NCI-H2227 treated with DMSO at 0.1 percent for 48 hours (cell line): ENCODE results near the gene CXXC5.
"Not testable (repeated sequence)": the region's sequence is repeated elsewhere in the genome, so short reads cannot be mapped to it uniquely, and the experiment has no call there.

Source experiments
- DNase-seq: peaks from one replicate; lab custom pipeline; 2025; lab: John Stamatoyannopoulos, UW

CXXC5 gene

DNA sequence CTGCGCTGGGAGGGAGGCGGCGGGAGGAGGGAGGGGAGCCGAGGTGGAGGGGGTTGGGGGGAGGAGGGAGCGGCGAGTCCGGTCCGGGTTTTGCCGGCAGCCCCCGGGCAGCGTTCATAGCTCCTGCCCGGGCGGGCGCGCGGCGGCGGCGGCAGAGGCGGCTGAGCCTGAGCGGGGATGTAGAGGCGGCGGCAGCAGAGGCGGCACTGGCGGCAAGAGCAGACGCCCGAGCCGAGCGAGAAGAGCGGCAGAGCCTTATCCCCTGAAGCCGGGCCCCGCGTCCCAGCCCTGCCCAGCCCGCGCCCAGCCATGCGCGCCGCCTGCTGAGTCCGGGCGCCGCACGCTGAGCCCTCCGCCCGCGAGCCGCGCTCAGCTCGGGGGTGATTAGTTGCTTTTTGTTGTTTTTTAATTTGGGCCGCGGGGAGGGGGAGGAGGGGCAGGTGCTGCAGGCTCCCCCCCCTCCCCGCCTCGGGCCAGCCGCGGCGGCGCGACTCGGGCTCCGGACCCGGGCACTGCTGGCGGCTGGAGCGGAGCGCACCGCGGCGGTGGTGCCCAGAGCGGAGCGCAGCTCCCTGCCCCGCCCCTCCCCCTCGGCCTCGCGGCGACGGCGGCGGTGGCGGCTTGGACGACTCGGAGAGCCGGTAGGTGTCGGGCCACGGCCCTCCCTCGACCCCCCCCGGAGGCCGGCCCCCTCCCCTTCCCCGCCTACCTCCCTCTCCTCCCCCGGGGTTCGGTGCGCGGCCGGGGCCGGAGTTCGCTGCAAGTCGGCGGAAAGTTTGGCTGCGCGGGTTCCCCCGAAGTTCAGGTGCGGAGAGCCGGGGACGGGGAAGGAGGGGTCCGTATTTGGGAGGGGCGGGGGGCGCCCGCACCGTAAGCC lies at the start of gene CXXC5:
TSS of gene CXXC5 (plus strand) at position 145 of the 877 bp plus-strand sequence. CDS start 32,175 bp downstream, outside the sequence.
- peak; percentile 55 for DNase-seq

DNA sequence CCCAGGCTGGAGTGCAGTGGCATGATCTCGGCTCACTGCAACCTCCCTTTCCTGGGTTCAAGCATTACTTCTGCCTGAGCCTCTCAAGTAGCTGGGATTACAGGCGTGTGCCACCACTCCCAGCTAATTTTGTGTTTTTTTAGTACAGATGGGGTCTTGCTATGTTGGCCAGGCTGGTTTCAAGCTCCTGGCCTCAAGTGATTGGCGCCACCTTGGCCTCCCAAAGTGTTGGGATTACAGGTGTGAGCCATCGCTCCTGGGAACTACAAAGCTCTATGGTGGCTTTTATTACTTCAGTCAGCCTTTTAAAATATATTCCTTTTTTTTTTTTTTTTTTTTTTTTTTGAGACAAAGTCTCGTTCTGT lies 49.6 kb upstream of the CXXC5 start:
- DNase-seq, result not testable (repeated sequence)

DNA sequence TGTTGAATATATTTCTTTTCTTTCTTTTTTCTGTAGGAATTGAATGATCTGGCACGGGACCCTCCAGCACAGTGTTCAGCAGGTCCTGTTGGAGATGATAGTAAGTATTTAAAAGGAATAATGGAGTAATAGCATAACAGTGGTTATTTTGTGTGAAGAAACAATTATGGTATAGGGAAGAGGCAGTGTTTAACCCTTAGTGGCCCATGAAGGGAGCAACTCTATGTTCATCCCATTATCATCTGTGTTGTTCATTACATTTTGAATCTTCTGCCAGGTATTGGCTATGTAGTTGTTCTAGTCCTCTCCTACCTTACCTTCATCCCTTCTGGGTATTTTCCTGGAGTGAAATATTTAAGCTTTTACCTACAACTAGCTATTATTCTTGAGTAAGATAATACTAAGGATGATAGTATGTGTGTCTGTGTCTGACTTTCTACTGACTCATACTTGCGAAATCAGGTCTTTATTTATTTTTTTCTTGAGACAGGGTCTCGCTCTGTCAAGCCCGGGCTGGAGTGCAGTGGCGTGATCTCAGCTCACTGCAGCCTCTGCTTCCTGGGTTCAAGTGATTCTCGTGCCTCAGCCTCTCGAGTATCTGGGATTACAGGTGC lies 47.7 kb upstream of the CXXC5 start:
- DNase-seq, result no peak

DNA sequence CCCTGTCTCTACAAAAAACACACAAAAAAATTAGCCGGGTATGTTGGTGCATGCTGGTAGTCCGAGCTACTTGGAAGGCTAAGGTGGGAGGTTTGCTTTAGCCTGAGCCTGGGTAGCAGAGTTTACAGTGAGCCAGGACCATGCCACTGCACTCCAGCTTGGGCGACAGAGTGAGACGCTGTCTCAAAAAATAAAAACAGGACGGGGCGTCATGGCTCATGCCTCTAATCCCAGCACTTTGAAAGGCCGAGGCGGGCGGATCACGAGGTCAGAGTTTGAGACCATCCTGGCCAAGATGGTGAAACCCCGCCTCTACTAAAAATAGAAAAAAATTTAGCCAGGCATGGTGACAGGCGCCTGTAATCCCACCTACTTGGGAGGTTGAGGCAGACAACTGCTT lies 46.7 kb upstream of the CXXC5 start:
- DNase-seq, result no peak

DNA sequence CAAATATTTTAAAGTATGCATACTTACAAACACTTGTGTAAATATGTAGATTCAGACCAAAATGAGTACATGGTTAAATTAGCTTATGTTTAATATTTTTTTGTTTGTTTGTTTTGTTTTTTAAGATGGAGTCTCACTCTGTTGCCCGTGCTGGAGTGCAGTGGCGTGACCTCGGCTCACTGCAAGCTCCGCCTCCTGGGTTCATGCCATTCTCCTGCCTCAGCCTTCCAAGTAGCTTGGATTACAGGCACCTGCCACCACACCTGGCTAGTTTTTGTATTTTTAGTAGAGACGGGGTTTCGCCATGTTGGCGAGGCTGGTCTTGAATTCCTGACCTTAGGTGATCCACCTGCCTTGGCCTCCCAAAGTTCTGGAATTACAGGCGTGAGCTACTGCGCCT lies 46.2 kb upstream of the CXXC5 start:
- not testable (repeated sequence) for DNase-seq

DNA sequence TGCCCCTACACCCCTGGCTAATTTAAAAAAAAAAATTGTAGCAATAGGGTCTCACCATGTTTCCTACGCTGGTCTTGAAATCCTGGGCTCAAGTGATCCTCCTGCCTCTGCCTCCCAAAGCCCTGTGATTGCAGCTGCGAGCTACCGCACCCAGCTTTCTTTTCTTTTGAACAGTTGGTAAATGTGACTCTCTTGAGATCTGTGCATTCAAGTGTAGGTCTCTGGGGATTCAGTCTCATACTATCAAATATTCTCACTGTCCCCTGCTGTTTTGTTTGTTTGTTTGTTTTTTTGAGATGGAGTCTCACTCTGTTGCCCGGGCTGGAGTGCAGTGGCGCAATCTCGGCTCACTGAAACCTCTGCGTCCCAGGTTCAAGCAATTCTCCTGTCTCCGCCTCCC lies 42.3 kb upstream of the CXXC5 start:
- no peak for DNase-seq

DNA sequence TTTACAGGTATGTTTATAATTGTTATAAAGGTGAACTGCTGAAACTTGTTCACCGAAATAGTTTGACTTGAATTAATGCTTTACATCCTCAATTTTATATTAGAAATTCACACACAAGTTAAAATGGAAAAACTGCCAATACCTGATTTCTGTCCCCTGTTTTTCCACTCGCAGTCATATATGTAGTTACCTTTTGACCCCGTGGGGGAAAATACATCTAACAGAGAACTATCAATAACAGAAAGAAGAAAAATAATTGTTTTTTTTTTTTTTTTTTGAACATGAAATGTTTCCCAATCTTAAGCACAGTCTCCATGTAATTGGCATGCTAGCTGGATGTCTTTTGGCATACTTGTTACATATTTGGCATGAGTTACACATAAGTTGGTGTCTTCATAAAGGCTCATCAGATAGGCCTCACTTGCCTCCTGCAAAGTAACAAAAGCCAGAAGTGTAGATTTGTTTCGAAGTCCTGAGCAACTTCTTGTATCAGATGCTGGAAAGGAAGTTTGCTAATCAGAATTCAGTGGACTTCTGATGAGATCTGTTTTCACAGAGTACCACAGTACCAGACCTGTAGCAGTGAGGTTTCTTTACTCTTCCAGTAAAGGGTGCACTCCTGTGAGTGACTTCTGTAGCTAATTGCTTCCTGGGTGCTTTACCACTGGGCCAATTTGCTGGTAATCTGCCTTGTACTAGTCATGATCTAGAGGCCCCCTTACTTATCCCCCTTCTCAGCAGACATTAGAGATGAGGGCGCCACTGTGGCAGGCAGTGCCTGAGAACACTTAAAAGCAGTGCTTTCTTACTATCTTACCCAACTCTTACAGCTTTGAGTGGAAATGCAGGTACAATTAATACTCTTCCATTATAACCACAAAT lies 36.2 kb upstream of the CXXC5 start:
- no peak for DNase-seq

DNA sequence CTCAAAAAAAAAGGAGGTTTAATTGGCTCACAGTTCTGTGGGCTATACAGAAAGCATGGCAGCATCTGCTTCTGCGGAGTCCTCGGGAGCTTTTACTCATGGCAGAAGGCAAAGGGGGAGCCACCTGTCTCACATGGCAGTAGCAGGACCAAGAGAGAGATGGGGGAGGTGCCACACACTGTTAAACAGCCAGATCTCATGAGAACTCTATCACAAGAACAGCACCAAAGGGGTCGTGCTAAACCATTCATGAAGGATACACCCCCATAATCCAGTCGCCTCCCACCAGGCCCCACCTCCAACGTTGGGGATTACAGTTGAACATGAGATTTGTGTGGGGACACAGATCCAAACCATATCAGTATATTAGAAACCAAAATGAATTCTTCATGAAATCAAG lies 28.3 kb upstream of the CXXC5 start:
- no peak for DNase-seq

DNA sequence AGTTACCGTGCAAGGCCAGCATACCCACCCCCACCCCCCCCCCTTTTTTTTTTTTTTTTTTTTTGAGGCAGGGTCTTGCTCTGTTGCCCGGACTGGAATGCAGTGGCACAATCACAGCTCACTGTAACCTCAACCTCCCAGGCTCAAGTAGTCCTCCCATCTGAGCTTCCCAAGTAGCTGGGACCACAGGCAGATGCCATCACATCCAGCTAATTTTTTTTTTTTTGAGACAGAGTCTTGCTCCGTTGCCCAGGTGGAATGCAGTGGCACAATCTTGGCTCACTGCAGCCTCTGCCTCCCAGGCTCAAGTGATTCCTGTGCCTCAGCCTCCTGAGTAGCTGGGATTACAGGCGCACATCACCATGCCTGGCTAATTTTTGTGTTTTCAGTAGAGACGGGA lies 22.8 kb upstream of the CXXC5 start:
- DNase-seq, result not testable (repeated sequence)

DNA sequence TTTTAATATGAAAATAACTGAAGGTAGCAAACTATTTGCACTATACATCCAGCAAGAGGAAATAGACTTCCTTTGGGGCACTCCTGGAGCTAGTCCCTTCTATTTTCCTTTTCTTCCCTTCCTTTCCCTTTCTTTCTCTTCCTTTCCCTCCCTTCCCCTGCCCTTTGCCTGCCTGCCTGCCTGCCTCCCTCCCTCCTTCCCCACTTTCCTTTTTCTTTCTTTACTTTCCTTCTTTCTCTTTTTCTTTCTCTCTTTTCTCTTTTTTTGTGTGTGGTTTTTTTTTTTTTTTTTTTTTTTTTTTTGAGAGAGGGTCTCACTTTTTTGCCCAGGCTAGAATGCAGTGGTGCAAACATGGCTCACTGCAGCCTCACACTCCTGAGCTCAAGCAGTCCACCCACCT lies 17.3 kb upstream of the CXXC5 start:
- no peak for DNase-seq

DNA sequence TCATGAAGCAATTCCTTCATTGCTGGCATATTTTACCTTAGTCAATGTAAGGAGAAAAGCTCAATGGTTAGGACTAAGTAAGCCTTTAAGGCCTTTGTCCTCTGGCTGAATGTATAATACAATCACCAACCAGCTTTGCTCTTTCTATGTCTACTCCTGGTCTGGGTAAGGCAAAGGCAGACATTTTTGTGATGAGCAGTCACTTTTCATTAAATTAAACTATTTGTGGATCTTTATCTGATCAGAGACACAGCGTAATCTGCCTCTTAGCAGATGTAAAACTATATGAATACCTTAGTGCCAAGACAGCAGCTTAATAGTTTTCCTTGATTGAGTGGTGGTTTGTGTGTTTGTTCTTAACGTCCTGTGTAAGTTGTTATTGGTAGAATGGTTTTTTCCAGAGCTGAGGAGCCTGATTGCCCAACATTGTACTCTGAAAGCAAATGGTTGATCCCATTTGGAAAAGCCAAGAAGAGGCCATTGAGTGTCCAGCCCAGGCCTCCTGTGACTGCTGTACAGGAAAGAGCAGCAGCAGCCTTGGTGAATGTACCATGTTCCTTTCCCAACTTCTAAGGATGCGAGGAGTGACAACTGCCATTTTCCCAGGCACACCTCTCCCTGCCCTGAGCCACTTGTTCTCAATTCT lies 16.5 kb upstream of the CXXC5 start:
- no peak for DNase-seq

DNA sequence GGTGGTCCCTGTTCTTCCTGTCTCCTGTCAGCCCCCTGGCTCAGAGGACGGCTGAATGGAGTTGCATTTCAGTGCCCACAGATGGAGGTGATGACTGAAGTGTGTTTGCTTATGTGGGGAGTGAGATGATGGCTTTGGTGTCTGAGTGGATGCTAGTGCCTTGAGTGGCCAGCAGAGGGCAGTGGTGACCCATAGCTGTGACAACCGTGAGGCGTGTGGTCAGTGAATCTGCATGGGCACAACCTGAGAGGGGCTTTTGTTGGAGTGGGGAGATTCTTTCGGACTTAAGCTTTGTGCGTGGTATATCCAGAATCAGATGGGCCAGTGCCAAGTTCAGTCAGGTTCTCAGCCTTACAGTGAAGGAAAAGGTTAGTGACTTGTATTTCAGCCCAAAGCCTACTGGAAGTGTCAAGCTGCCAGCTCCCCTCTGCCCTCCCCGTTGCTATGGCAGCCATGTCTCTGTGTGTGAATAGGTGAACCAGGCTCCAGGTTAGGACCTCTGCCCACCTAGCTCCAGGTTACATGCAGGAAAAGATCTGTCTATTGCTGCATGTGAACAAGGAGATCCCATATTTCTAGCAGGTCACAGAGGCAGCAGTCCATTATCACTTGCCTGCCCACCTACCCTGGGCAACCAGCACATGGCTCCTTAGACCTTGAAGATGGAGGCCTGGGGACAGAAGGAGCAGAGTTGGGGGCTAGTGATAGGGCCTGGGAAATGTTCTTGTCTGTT lies 14.7 kb upstream of the CXXC5 start:
- peak; percentile 78 for DNase-seq

DNA sequence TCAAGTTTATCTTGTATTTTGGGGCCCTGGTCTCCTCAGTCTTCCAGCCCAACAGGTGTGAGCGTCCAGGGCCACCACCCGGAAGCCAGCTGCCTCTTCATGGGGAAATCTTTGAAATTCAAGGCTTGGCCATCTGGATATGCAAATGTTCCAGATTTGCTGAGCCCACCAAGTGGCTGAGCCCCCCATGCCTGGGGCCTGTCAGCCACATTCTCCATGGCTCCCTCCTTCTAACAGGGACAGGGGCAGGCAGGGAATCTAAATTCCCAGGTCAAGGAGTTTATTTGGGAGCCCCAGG lies 14.2 kb upstream of the CXXC5 start:
- no peak for DNase-seq

DNA sequence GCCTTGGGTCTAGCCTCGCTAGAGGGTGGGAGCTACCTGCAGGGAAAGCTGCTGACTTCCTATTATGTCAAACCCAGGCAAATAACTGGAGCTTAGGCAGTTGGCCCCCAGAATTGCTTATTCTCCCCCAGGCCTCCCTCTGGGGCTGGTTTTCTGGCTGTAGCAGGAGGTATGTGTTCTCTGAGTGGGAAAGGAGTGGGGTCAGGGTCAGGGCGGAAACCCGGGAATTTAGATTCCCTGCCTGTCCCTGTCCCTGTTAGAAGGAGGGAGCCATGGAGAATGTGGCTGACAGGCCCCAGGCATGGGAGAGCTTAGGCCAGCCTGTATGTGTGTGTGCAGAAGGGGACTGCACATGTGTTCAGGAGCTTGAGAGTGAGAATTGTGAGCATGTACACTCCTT lies 13.6 kb upstream of the CXXC5 start:
- DNase-seq, result no peak

DNA sequence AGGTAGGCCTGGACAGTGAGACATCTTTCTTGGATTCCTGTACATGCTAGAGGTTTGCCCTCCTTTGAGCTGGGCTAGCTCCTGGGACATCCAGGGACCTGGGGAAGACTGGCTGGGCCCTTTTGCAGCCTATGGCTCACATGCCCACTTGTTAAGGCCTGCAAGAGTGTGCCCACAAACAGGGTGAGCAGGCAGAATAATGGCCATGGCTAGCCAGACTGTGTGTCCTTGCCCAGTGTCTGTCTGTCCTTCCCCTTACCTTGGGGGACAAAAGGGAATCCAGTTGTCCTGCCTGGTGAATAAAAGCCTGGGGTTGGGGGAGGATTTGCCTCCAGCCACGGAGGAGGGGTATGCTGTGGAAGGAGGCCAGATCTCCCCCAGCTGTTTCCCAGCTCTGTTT lies 13.0 kb upstream of the CXXC5 start:
- no peak for DNase-seq

DNA sequence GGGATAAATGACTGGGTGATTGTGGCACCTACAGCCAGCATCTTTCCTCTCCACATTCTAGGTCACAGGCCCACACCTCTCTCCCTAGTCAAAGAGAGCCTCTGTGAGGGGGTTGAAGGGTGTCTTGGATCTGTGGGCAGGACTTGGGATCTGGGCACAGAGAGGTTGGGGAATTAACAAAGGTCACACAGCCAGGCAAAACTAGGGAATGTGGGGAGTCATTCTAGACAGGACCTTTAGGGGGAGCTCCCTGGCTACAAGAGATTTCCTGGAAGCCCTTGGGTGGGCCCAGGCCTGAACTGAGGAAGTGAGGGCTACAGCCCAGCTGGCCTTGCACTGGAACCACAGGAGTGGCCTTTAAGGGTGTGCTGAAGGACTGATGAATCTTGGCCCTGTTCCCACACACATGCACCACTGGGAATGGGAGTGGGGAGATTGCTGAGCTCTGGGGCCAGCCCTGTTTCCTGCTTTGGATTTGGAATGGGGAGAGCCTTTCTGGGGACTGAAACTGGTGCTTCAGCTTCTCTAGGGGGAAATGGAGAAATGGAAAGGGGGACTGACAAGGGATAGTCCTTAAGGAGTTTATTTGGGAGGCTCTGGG lies 12.4 kb upstream of the CXXC5 start:
- DNase-seq, result no peak

DNA sequence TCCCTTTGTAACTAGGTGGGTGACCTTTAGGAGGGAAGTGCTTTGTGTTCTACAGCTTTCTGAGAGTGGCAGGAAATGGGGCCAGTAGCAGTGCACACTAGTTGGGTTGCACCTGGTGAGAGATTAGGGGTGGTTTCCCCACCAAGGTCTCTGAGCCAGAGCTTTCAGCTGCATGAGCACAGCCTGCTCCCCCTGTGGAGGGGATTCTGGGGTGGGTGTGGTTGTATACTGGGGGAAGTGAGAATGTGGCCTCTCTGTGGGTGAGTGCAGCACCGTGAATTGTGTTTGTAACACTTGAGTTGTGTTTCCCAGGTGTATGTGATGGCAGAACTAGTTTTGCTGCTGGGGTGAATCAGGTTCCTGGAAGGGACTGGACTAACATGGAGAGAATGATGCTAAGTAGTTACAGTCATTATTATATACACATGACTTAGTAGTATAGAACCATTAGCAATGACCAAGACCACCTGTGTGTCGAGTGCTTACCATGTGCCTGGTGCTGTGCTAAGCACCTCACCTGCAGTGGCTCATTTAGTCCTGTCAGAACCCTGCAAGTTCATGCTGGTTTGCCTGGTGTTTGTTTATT lies 11.8 kb upstream of the CXXC5 start:
- DNase-seq, result no peak

DNA sequence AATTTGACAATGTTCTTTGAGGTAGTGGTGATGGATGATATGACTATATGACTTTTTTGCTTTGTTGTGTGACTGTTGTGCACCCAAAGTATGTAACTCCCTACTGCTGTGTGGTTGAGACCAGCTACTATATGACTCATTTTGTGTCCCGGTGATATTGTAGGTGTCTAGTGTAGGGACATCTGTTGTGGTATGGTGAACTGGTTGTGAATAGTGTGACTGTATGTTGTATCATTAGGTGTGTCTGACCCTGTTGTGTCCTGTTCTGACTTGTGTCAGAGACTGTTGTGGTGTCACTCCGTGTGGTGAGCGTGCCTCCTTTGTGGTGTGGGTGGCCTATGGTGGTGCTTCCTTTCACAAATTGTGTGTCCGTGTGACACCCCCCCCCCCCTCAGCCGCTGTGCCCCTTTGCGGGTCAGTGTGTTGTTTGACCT lies 11.2 kb upstream of the CXXC5 start:
- DNase-seq, result no peak

DNA sequence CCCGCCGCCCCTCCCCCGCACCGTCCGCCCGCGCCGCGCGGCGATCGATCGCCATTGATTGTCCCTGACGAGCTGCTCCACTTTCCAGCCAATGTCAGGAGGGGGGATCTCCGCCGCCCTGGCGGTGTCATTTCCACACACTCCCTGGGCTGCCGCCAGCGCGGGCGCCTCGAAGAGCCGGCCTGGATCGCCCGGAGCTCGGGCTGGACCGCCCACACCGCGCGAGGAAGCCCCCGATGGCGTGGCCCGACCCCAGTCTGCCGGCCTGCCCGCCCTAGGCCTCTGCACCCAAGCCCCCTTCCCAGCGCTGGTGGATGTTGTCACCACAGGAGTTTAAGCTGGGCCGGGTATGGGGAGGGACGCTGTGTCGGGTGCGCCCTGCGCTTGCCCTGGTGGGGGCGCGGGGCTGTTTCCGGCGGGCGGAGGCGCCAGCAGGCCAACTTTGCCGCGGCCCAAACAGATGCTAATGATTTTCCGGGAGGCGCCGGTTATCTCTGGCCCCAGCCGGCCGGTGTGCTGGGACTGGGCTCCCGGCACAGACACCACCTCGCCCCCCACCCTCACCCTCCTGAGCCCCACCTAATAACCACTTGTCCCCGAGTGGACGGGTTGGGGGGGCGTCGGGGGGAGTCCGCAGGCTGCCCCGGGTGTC lies 10.6 kb upstream of the CXXC5 start:
- peak; percentile 24 for DNase-seq

DNA sequence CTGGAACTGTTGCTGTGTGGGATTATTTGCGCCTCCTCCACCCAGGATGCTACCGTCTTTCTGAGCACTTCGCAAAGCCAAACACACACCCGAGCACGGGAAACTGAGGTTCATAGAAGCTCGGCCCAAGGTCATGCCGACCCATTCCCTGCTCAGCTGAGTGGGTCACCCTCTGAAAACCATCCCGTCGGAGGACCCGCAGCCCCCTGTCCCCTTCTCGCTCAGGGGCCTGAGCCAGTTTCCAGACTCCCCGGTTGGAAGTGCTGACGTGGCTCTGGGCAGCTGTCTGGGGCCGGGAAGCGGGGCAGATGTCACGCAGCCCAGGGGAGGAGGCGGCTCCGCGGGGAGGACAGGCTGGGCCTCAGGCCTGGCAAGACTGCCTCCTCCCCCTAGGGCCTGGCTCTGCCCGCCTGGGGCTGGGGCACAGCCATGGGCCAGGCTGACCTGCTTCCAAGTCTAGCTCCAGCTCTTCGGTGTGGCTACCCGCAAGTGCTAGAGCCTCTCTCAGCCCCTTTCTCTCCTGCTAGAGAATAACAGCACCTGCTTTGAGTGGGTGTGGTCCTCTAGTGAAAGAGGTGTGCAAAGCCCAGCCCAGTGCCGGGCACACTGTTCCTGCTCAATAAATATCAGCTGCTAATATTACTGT lies 9.9 kb upstream of the CXXC5 start:
- no peak for DNase-seq
